ENCODE measurements around the gene CBLN3.

CBLN3 gene

DNA sequence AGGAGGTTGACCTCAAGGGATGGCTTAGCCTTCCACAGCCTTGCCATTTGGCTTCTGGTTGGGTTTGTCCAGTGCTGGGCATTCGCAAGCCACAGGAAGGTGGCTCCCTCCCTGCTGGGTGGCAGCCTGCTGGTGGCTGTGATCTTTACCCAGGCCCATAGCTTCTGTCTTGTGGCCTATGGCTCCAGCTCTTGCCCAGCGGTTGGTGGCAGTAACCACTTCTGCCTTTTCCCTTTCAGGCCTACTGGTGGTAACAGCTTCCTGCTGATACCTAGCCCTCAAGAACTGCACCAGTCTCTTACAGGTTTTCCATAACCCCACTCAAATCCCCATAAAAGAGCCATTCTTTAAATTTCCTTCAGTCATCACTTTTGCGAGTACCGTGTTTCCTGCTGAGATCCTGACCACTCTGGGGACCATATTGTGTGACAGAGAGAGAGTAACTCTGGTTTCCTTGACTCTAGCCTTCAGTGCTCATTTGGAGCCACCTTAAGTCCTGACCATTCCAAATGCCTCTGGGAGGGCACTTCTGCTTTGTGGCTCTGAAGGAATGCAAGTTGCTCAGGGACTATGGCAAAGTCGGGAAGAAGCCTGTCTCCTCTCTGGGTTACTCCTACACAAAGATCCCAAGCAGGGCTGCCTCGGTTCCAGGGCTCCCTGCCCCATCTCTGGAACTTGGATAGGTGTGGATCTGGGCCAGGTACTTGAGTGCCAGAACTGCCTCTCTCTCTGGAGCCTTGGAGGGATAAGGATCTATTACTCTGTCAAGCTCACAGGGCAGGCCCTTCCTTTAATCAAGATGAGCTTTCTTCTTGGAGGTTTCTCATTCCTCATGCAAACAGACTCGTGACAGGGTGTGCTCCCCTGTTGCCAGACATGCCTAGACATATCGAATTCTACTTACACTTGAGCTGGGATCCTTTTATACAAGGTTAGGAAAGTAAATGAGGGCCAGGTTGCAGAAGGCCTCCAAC, 33.6 kb downstream of the CBLN3 start:
- H3K4me3 ChIP-seq (ENCODE audit: control insufficient read depth, low read depth, low read length) = no peak overlapping the region
- TF ChIP-seq, protein P1, sequence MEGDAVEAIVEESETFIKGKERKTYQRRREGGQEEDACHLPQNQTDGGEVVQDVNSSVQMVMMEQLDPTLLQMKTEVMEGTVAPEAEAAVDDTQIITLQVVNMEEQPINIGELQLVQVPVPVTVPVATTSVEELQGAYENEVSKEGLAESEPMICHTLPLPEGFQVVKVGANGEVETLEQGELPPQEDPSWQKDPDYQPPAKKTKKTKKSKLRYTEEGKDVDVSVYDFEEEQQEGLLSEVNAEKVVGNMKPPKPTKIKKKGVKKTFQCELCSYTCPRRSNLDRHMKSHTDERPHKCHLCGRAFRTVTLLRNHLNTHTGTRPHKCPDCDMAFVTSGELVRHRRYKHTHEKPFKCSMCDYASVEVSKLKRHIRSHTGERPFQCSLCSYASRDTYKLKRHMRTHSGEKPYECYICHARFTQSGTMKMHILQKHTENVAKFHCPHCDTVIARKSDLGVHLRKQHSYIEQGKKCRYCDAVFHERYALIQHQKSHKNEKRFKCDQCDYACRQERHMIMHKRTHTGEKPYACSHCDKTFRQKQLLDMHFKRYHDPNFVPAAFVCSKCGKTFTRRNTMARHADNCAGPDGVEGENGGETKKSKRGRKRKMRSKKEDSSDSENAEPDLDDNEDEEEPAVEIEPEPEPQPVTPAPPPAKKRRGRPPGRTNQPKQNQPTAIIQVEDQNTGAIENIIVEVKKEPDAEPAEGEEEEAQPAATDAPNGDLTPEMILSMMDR (IDR thresholded peaks at IDR 0.05; ENCODE audit: control insufficient read depth, insufficient read depth, low read depth, low read length, missing control alignments) = no peak
- no peak for DNase-seq (ENCODE audit: low read depth)

DNA sequence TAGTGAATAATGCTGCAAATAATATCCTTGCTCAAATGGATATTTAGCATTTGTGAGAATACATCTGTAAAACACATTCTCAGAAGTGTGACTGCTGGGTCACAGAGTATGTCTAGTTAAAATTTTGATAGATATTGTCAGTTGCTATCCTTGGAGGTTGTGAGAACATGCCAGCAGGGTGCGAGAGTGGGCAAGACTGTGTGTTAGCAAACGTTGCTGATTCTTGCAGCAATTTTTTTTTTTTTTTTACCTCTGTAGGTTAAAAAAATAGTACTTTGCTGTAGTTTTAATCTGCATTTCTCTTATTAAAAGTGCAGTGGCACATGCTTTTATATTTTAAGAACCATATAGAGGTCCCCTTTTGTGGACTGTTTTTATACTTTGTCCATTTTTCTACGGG, 35.2 kb downstream of the CBLN3 start:
- no peak for DNase-seq (ENCODE audit: low read depth)
- H3K4me3 ChIP-seq (ENCODE audit: control insufficient read depth, low read depth, low read length) = no peak overlapping the region
- TF ChIP-seq, protein P1 (IDR thresholded peaks at IDR 0.05; ENCODE audit: control insufficient read depth, insufficient read depth, low read depth, low read length, missing control alignments) = no peak

DNA sequence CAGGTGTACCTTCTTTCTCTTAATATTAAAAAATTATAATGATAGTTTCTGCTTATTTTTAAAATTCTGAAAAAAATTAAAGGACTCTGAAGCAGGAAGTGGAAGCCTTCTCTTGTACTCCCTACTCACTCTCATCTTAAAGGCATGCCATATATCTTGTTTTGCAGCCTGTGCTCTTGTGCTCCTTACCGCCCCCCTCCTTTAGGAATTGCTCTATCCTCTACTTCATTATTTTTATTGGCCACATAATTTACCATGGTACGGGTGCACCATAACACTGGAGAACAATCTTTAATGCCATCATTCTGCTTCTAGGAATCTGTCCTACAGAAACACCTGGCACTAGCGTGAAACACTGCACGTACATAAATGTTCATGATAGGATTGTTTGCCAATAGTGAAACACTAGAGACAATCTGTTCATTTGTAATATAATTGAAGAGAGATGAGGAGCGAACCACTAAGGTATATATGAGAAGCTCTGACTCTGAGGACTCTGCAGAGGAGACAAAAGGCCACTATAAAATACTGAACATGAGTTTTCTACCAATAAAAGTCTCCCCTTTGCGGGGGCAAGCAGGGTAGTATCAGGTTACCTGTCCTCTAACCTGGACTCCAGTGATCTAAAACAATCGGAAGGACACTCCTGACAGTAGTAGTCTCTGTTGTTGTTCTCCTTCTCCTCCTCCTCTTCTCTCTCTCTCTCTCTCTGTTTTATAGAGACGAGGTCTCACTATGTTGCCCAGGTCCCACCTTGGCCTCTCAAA, 37.0 kb downstream of the CBLN3 start:
- H3K4me3 ChIP-seq (ENCODE audit: control insufficient read depth, low read depth, low read length) = no peak overlapping the region
- no peak for DNase-seq (ENCODE audit: low read depth)
- TF ChIP-seq, protein P1 (IDR thresholded peaks at IDR 0.05; ENCODE audit: control insufficient read depth, insufficient read depth, low read depth, low read length, missing control alignments) = no peak

DNA sequence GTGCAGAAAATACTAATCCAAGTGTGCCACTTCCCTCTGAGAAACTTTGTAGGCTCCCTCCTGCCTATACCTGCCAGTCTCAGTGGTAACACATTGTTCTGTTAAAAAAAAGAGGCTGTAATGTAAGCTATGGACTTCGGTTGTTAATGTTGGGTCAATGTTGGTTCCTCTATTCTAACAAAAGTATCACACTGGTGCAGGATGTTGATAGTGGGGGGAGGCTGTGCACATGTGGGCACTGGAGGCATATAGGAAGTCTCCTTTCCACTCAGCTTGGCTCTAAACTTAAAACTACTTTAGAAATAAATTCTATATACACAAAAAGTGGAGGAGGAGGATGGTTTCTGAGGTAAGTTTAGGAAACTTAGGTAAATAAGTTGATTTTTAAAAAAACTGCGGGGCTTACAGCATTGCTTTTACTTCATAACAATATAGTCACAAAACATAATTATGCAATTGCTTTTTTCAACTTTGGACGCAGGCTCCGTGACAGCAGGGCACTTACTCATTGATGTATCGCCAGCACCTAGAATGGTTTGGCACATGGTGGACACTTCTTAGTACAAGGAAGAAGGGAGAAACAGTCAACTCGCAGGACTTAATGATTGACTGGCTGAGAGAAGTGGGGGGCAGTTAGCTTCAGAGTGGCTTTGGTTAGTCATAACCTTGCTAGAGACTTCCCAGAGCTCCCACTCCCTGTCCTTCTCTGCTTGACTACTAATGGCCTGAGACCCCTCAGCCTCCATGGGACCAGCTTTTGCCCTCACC, 38.6 kb downstream of the CBLN3 start:
- no peak overlapping the region for H3K4me3 ChIP-seq (ENCODE audit: control insufficient read depth, low read depth, low read length)
- no peak for DNase-seq (ENCODE audit: low read depth)
- TF ChIP-seq, protein P1 (IDR thresholded peaks at IDR 0.05; ENCODE audit: control insufficient read depth, insufficient read depth, low read depth, low read length, missing control alignments) = no peak

DNA sequence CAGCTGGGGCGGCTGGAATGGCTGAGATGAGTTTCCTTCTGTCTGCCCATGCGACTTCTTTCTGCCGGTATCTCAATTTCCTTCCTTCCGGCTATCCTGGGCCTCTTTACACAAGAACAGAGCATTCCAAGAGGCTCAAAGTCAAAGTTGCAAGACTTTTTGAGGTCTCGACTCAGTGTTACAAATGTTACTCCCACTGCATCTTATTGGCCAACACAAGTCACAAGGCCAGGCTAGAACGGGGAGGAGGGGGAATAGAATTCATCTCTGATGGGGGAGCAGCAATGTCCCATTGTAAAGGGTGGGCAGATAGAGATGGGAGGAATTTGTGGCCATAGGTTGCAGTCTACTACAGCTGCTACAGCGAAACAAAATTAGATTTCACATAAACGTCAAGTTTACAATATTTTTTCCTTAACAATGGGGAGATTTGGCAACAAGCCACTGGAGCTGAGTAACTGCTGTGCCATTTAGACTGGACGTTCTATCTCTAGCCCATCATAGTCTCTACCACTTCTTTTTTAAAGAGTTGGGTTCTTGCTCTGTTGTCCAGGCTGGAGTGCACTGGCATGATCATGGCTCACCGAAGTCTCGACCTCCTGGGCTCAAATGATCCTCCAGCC, 40.1 kb downstream of the CBLN3 start:
- TF ChIP-seq, protein P1 (IDR thresholded peaks at IDR 0.05; ENCODE audit: control insufficient read depth, insufficient read depth, low read depth, low read length, missing control alignments) = no peak
- H3K4me3 ChIP-seq (ENCODE audit: control insufficient read depth, low read depth, low read length) = no peak overlapping the region
- no peak for DNase-seq (ENCODE audit: low read depth)

Measured in AG09309 (cell line).